SH-SY5Y (cell line): Measurements from ENCODE around the gene CEACAM5.

ENCODE experiments used
- GATA2 ChIP-seq: IDR thresholded peaks from 2 replicates; pipeline ENCODE4 v1.6.1; 2011; ENCODE audit warnings: mild to moderate bottlenecking, low read depth, low read length
- GATA3 ChIP-seq: IDR thresholded peaks from 2 replicates; pipeline ENCODE4 v1.6.1; 2011; ENCODE audit warnings: low read depth, mild to moderate bottlenecking, low read length, moderate library complexity

- TF ChIP-seq GATA2 (no peak), GATA3 (no peak)
Observed at GRCh38 chr19:41694831-41695635, 13.4 kb upstream of the CEACAM5 start.
